ENCODE data around the gene ERP44.

ERP44 gene

DNA sequence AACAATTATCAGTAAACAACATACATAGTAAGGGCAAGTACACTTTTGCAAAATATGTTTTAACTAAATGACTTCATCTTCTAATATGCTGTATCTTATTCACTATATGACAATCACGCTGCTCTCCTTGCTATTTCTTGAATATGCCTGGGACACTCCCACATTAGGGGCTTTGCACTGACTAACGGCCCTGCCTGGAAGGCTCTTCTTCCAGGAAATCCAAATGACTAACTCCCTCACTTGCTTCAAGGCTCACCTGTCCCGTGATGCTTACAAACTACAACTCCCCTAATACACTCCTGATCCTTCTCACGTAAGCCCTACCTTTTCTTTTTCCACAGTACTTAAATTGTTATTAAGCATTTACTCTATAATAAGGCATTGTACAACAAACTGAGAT lies 10.6 kb downstream of the ERP44 start:
- Histone ChIP-seq H3K9me3 (ENCODE audit: control insufficient read depth, insufficient read depth, low read length) (no peaks in the 10 kb centered on the region), H3F3A (ENCODE audit: control insufficient read depth, insufficient read depth) (peaks cover 38% of the 10 kb centered on the region), H4K20me1 (ENCODE audit: control insufficient read depth, insufficient read depth, low read depth, low read length) (peaks cover 4% of the 10 kb centered on the region), H3K4me3 (ENCODE audit: low read length) (peak overlapping the region; percentile 71), H3K27ac (ENCODE audit: low read depth, low read length) (peak overlapping the region; percentile 96), H3K4me2 (ENCODE audit: low read length) (peak overlapping the region; percentile 87), H3K4me1 (ENCODE audit: control insufficient read depth, low read length) (peaks cover 98% of the 10 kb centered on the region), H3K79me2 (ENCODE audit: control insufficient read depth, low read length) (peaks cover 99% of the 10 kb centered on the region), H3K9me2 (replicated peaks; ENCODE audit: control insufficient read depth, low read length) (no peaks in the 10 kb centered on the region), H3K36me3 (ENCODE audit: control insufficient read depth, low read length) (peaks cover 3% of the 10 kb centered on the region; the same call in 1 of the 2 replicates), H3K27me3 (ENCODE audit: control insufficient read depth, low read length) (no peaks in the 10 kb centered on the region)
- TF ChIP-seq, protein P1, sequence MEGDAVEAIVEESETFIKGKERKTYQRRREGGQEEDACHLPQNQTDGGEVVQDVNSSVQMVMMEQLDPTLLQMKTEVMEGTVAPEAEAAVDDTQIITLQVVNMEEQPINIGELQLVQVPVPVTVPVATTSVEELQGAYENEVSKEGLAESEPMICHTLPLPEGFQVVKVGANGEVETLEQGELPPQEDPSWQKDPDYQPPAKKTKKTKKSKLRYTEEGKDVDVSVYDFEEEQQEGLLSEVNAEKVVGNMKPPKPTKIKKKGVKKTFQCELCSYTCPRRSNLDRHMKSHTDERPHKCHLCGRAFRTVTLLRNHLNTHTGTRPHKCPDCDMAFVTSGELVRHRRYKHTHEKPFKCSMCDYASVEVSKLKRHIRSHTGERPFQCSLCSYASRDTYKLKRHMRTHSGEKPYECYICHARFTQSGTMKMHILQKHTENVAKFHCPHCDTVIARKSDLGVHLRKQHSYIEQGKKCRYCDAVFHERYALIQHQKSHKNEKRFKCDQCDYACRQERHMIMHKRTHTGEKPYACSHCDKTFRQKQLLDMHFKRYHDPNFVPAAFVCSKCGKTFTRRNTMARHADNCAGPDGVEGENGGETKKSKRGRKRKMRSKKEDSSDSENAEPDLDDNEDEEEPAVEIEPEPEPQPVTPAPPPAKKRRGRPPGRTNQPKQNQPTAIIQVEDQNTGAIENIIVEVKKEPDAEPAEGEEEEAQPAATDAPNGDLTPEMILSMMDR (IDR thresholded peaks at IDR 0.05; ENCODE audit: low read depth, low read length, poor library complexity, severe bottlenecking) = no peak

DNA sequence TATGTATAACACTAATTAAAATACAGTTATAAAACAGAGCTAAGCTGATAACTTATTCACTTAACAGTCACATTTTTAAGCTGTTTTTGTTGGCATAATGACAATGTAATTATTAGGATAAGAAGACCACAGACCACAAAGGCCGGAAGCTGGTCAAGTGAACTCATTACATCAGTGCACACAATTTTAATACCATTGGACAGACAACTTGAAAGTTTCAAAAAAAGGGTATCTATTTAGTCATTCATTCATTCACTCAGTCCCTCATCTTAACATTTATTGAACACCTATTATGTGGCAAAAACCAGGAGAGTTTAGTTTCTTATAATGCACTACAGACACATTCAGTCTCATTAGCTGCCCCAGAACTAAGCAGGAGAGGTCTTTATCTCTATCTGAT lies 11.6 kb downstream of the ERP44 start:
- Histone ChIP-seq H3K36me3 (ENCODE audit: control insufficient read depth, low read length) (no peaks in the 10 kb centered on the region; the same call in 1 of the 2 replicates), H4K20me1 (ENCODE audit: control insufficient read depth, insufficient read depth, low read depth, low read length) (peaks cover 4% of the 10 kb centered on the region), H3K9me3 (ENCODE audit: control insufficient read depth, insufficient read depth, low read length) (no peaks in the 10 kb centered on the region), H3K9me2 (replicated peaks; ENCODE audit: control insufficient read depth, low read length) (no peaks in the 10 kb centered on the region), H3K4me3 (ENCODE audit: low read length) (peak overlapping the region; percentile 71), H3K4me2 (ENCODE audit: low read length) (peak overlapping the region; percentile 87), H3F3A (ENCODE audit: control insufficient read depth, insufficient read depth) (peaks cover 46% of the 10 kb centered on the region), H3K27ac (ENCODE audit: low read depth, low read length) (peak overlapping the region; percentile 96), H3K79me2 (ENCODE audit: control insufficient read depth, low read length) (peaks cover 99% of the 10 kb centered on the region), H3K4me1 (ENCODE audit: control insufficient read depth, low read length) (peaks cover 98% of the 10 kb centered on the region), H3K27me3 (ENCODE audit: control insufficient read depth, low read length) (no peaks in the 10 kb centered on the region)
- TF ChIP-seq, protein P1 (IDR thresholded peaks at IDR 0.05; ENCODE audit: low read depth, low read length, poor library complexity, severe bottlenecking) = no peak
- TF ChIP-seq EZH2phosphoT487 (IDR thresholded peaks at IDR 0.05; ENCODE audit: borderline replicate concordance, low read length) = no peak

DNA sequence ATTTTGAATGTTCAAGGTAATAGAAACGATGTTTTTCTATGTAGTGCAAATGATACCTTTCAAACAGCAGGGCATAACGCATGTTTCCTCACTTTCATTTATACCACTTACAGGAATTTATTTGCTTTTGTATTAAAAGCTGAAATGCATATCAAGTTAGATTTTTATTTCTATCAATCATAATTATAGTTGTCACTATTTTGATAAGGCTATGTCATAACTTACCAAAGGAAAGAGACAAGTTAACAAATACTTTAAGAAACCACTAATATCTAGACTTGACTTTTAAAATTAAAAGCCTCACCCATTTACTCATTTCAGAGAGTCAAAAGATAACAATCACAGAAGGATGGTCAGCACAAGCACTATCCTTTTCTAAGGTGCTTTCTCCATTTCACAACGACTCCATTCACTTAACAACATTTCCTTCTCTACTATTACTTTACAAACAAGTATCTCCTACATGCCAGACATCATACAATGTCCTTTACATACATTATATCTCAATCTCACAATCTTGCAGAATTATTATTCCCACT lies 12.6 kb downstream of the ERP44 start:
- Histone ChIP-seq H4K20me1 (ENCODE audit: control insufficient read depth, insufficient read depth, low read depth, low read length) (peaks cover 4% of the 10 kb centered on the region; the same call in 1 of the 2 replicates), H3K4me1 (ENCODE audit: control insufficient read depth, low read length) (peaks cover 98% of the 10 kb centered on the region), H3K4me3 (ENCODE audit: low read length) (peak overlapping the region; percentile 71), H3K27me3 (ENCODE audit: control insufficient read depth, low read length) (no peaks in the 10 kb centered on the region), H3K27ac (ENCODE audit: low read depth, low read length) (peak overlapping the region; percentile 96), H3K9me3 (ENCODE audit: control insufficient read depth, insufficient read depth, low read length) (no peaks in the 10 kb centered on the region), H3K4me2 (ENCODE audit: low read length) (peak overlapping the region; percentile 87), H3K79me2 (ENCODE audit: control insufficient read depth, low read length) (peaks cover 99% of the 10 kb centered on the region), H3F3A (ENCODE audit: control insufficient read depth, insufficient read depth) (peaks cover 46% of the 10 kb centered on the region), H3K36me3 (ENCODE audit: control insufficient read depth, low read length) (no peaks in the 10 kb centered on the region; the same call in 1 of the 2 replicates), H3K9me2 (replicated peaks; ENCODE audit: control insufficient read depth, low read length) (no peaks in the 10 kb centered on the region)
- no peak for TF ChIP-seq EZH2phosphoT487 (IDR thresholded peaks at IDR 0.05; ENCODE audit: borderline replicate concordance, low read length)
- TF ChIP-seq, protein P1 (IDR thresholded peaks at IDR 0.05; ENCODE audit: low read depth, low read length, poor library complexity, severe bottlenecking) = no peak

Data from DOHH2 (cell line).